A549 (cell line): ENCODE measurements around the gene ACP5. TPM values are rescaled to one million over a fixed set of nuclear protein-coding genes. Genes with fewer than 3 reads are reported as not detected.

Experiments used
- ATAC-seq, 2 experiments: fragments of 200-7000 bp in 1 of 2; fragments of >200 bp in 1 of 2; cut with Nextera tagmentation in 1 of 2; cut with Tn5 transposase in 1 of 2; 3 replicates each; pipeline versions ENCODE4 v1.8.0 to v1.9.1; 2018 to 2020; ENCODE audit warnings: mild to moderate bottlenecking in 1 of 2, moderate library complexity in 1 of 2
- CTCF ChIA-PET: fragments of 300-600 bp; sonication (Branson Sonifier 250); formaldehyde crosslinking; extraction: SDS; loops from one replicate; lab custom pipeline; 2021; ENCODE audit warnings: antibody characterized with exemption, inconsistent platforms; lab: Yijun Ruan, JAX
- POLR2A ChIA-PET: fragments of 350-600 bp; formaldehyde crosslinking; extraction: SDS; loops from one replicate; lab custom pipeline; 2021; ENCODE audit warnings: antibody characterized with exemption, inconsistent platforms; lab: Yijun Ruan, JAX
- DNase-seq, 2 experiments: peaks; one replicate each; pipeline versions ENCODE4 v3.0.0 to v3.0.0-alpha.2; 2011 to 2016; ENCODE audit warnings: low read depth in 1 of 2, low spot score in 1 of 2
- FAIRE-seq: peaks from 2 replicates; lab custom pipeline; 2011; peaks lifted over from hg19 to GRCh38; lab: Jason Lieb, UNC
- H3K27ac ChIP-seq, 2 experiments: fragments of >200 bp; sonication (Bioruptor Twin); formaldehyde crosslinking; 3 replicates each; pipeline ENCODE4 v1.5.1; 2016 to 2017
- H3K4me1 ChIP-seq: fragments of >200 bp; sonication (Bioruptor Twin); formaldehyde crosslinking; 3 replicates; pipeline ENCODE4 v1.6.1; 2016
- H3K4me2 ChIP-seq: fragments of >200 bp; sonication (Bioruptor Twin); formaldehyde crosslinking; 3 replicates; pipeline ENCODE4 v1.6.1; 2016
- H3K4me3 ChIP-seq: fragments of >200 bp; sonication (Bioruptor Twin); formaldehyde crosslinking; 3 replicates; pipeline ENCODE4 v1.5.1; 2016
- H3K9me3 ChIP-seq: fragments of >200 bp; sonication (Bioruptor Twin); formaldehyde crosslinking; 3 replicates; pipeline ENCODE4 v1.6.1; 2016
- BHLHE40 ChIP-seq: IDR thresholded peaks from 2 replicates; pipeline ENCODE4 v1.6.1; 2012; ENCODE audit warnings: low read depth, low read length, inconsistent platforms
- CEBPB ChIP-seq, 2 experiments: fragments of >200 bp in 1 of 2; sonication (Bioruptor Twin) in 1 of 2; formaldehyde crosslinking in 1 of 2; IDR thresholded peaks; 2 replicates each; pipeline ENCODE4 v1.6.1; 2012 to 2016
- EHF ChIP-seq: fragments of 250-450 bp; sonication (Bioruptor Pico); IDR thresholded peaks from 2 replicates; pipeline ENCODE4 v1.5.0; 2020; ENCODE audit warnings: mild to moderate bottlenecking
- EHMT2 ChIP-seq: fragments of 200-600 bp; sonication (generic); IDR thresholded peaks from 2 replicates; pipeline ENCODE4 v1.6.1; 2016; ENCODE audit warnings: antibody characterized with exemption, low read depth, mild to moderate bottlenecking, moderate library complexity
- EP300 ChIP-seq, 2 experiments: fragments of >200 bp; sonication (Bioruptor Twin); formaldehyde crosslinking; IDR thresholded peaks; 2 replicates in 1 of 2; 3 replicates in 1 of 2; pipeline ENCODE4 v1.6.1; 2016 to 2017
- FOSB ChIP-seq: fragments of 250-450 bp; sonication (Bioruptor Pico); IDR thresholded peaks from 2 replicates; pipeline ENCODE4 v1.5.0; 2020; ENCODE audit warnings: mild to moderate bottlenecking, moderate library complexity
- HDAC2 ChIP-seq: fragments of 200-600 bp; sonication (generic); IDR thresholded peaks from 2 replicates; pipeline ENCODE4 v1.6.1; 2016
- HEYL ChIP-seq: fragments of 250-450 bp; sonication (Bioruptor Pico); IDR thresholded peaks from 2 replicates; pipeline ENCODE4 v1.8.0; 2021; ENCODE audit warnings: mild to moderate bottlenecking, moderate library complexity
- HOXA7 ChIP-seq: fragments of 250-450 bp; sonication (Bioruptor Pico); IDR thresholded peaks from 2 replicates; pipeline ENCODE4 v1.5.0; 2020; ENCODE audit warnings: mild to moderate bottlenecking, moderate library complexity
- JUN ChIP-seq, 2 experiments: fragments of >200 bp; sonication (Bioruptor Twin); formaldehyde crosslinking; IDR thresholded peaks; 2 replicates in 1 of 2; 3 replicates in 1 of 2; pipeline ENCODE4 v1.6.1; 2016 to 2017
- JUNB ChIP-seq: fragments of >200 bp; sonication (Bioruptor Twin); formaldehyde crosslinking; IDR thresholded peaks from 2 replicates; pipeline ENCODE4 v1.6.1; 2016
- KDM5A ChIP-seq: fragments of 200-600 bp; sonication (generic); IDR thresholded peaks from 2 replicates; pipeline ENCODE4 v1.6.1; 2016; ENCODE audit warnings: antibody characterized with exemption, mild to moderate bottlenecking
- MYC ChIP-seq: IDR thresholded peaks from 2 replicates; pipeline ENCODE4 v1.6.1; 2012; ENCODE audit warnings: mild to moderate bottlenecking, inconsistent platforms, low read length, improper control_type of control experiment, borderline replicate concordance
- NPAS2 ChIP-seq: fragments of 250-450 bp; sonication (Bioruptor Pico); IDR thresholded peaks from 2 replicates; pipeline ENCODE4 v1.8.0; 2022; ENCODE audit warnings: mild to moderate bottlenecking, moderate library complexity, borderline replicate concordance
- PHF8 ChIP-seq: fragments of 200-600 bp; sonication (generic); IDR thresholded peaks from 2 replicates; pipeline ENCODE4 v1.6.1; 2016; ENCODE audit warnings: low read depth, mild to moderate bottlenecking, antibody characterized with exemption, moderate library complexity, borderline replicate concordance
- POLR2AphosphoS2 ChIP-seq: conservative IDR thresholded peaks from 2 replicates; pipeline ENCODE4 v1.6.1; 2012; ENCODE audit warnings: low read length, improper control_type of control experiment, inconsistent platforms
- RAD21 ChIP-seq, 2 experiments: fragments of >200 bp in 1 of 2; sonication (Bioruptor Twin) in 1 of 2; formaldehyde crosslinking in 1 of 2; IDR thresholded peaks in 1 of 2; conservative IDR thresholded peaks in 1 of 2; 2 replicates in 1 of 2; 3 replicates in 1 of 2; pipeline ENCODE4 v1.6.1; 2012 to 2018; ENCODE audit warnings: inconsistent platforms in 1 of 2
- SREBF2 ChIP-seq: fragments of 450-650 bp; IDR thresholded peaks from 2 replicates; pipeline ENCODE4 v1.6.1; 2014; ENCODE audit warnings: mild to moderate bottlenecking, moderate library complexity
- TFCP2L1 ChIP-seq: fragments of 250-450 bp; sonication (Bioruptor Pico); IDR thresholded peaks from 2 replicates; pipeline ENCODE4 v1.5.0; 2021; ENCODE audit warnings: mild to moderate bottlenecking
- ZC3H11A ChIP-seq: fragments of 450-650 bp; IDR thresholded peaks from 2 replicates; pipeline ENCODE4 v1.6.1; 2014; ENCODE audit warnings: antibody characterized with exemption, mild to moderate bottlenecking
- WGBS: methylation state at CpG from one replicate; pipeline ENCODE4 v1.1.6; 2017; ENCODE audit errors: missing lambda C conversion rate; 5-methylcytosine and 5-hydroxymethylcytosine counted together
- polyA plus RNA-seq, 4 experiments: library from polyadenylated mRNA; depleted of rRNA in 3 of 4; stranded (reverse); fragments of >200 nt; fragmentation: RNase III in 1 of 4; extraction: RNeasy Plus Mini Kit Qiagen cat#74134 plus additional on column Dnase treatment in 1 of 4; gene quantifications; 2 replicates in 3 of 4; 3 replicates in 1 of 4; pipeline ENCODE4 v1.2.3, GENCODE V29; 2011 to 2017
- TF ChIP-seq, protein P1 (sequence below): fragments of 250-450 bp; sonication (Bioruptor Pico); IDR thresholded peaks from 2 replicates; pipeline ENCODE4 v1.5.0; 2020; ENCODE audit warnings: low read depth, mild to moderate bottlenecking, moderate library complexity
- TF ChIP-seq, protein P2 (sequence below): fragments of 200-600 bp; sonication (generic); IDR thresholded peaks from 2 replicates; pipeline ENCODE4 v1.6.1; 2016; ENCODE audit warnings: antibody characterized with exemption, mild to moderate bottlenecking, moderate library complexity
- TF ChIP-seq, protein P3 (sequence below): fragments of 250-450 bp; sonication (Bioruptor Pico); IDR thresholded peaks from 2 replicates; pipeline ENCODE4 v1.5.0; 2021; ENCODE audit warnings: mild to moderate bottlenecking, moderate library complexity, borderline replicate concordance
- TF ChIP-seq, protein P4 (sequence below): fragments of >200 bp; sonication (Bioruptor Twin); formaldehyde crosslinking; IDR thresholded peaks from 3 replicates; pipeline ENCODE4 v1.6.1; 2016
- TF ChIP-seq, protein P5 (sequence below): IDR thresholded peaks from 2 replicates; pipeline ENCODE4 v1.6.1; 2012
- TF ChIP-seq, protein P6 (sequence below): fragments of 150-350 bp; IDR thresholded peaks from 2 replicates; pipeline ENCODE4 v1.6.1; 2014; ENCODE audit warnings: low read depth, mild to moderate bottlenecking, low read length

The ACP5 gene
- polyA plus RNA-seq, 2 of the 4 experiments (the other 2 are of a cell fraction) = 0.05 TPM; not detected in 1

DNA sequence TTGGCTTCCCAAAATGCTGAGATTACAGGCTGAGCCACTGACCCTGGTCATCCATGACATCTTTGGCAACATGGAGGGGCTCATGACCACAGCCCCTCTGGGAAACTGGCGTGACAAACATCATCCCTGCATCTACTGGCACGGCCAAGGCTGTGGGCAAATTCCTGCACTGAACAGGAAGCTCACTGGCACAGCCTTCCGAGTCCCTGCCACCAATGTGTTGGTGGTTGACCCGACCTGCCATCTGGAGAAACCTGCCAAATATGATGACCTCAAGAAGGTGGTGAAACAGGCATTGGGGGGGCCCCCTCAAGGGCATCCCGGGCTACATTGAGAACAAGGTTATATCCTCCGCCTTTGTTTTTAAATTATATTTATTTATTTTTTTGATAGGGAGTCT lies 8.9 kb upstream of the ACP5 start:
- no peak for ATAC-seq
- no peak overlapping the region for H3K4me3 ChIP-seq
- H3K4me1 ChIP-seq = 0 out of 3 replicates have a peak, but pooled peaks cover 4% of the 10 kb centered on the region
- TF ChIP-seq CEBPB (IDR thresholded peaks at IDR 0.05) (no peak), JUNB (no peak), RAD21 (conservative IDR thresholded peaks at IDR 0.05 in 1 of 2, IDR thresholded peaks at IDR 0.05 in 1 of 2) (no peak), TFCP2L1 (CRISPR knock-in tag) (no peak), PHF8 (no peak), POLR2AphosphoS2 (no peak)
- TF ChIP-seq, protein P1, sequence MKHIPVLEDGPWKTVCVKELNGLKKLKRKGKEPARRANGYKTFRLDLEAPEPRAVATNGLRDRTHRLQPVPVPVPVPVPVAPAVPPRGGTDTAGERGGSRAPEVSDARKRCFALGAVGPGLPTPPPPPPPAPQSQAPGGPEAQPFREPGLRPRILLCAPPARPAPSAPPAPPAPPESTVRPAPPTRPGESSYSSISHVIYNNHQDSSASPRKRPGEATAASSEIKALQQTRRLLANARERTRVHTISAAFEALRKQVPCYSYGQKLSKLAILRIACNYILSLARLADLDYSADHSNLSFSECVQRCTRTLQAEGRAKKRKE (CRISPR knock-in tag) = no peak
- CTCF ChIA-PET = interaction anchor here (0.5 to 1.5 kb wide), 5 partner anchors 11 to 367 kb away, joined by 3 to 5 read pairs (median 4); no protein-coding TSS in a partner anchor
- POLR2A ChIA-PET = no interaction called here
- 51% methylated on average over 6 of the region's 6 CpGs for WGBS
- H3K27ac ChIP-seq = no peak overlapping the region
- H3K4me2 ChIP-seq = no peak overlapping the region
- no peak for FAIRE-seq
- DNase-seq = no peak
- H3K9me3 ChIP-seq = no peaks in the 10 kb centered on the region

DNA sequence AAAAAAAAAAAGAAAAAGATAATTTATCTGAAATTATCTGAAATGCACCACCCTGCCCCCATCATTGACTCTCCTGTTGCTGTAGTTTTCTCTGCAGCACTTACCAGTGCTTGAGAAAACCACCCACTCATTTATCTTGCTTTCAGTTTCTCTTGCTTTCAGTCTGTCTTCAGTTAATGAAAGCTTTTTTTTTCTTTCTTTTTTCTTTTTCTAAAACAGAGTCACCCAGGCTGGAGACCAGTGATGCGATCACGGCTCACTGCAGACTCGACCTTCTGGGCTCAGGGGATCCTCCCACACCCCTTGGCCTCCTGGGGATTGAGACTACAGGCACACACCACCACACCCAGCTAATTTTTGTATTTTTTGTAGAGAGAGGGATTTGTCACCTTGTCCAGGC lies 4.3 kb upstream of the ACP5 start:
- Histone ChIP-seq H3K27ac (no peak overlapping the region), H3K4me2 (no peak overlapping the region), H3K4me1 (no peaks in the 10 kb centered on the region), H3K4me3 (no peak overlapping the region), H3K9me3 (no peaks in the 10 kb centered on the region)
- TF ChIP-seq, protein P2, sequence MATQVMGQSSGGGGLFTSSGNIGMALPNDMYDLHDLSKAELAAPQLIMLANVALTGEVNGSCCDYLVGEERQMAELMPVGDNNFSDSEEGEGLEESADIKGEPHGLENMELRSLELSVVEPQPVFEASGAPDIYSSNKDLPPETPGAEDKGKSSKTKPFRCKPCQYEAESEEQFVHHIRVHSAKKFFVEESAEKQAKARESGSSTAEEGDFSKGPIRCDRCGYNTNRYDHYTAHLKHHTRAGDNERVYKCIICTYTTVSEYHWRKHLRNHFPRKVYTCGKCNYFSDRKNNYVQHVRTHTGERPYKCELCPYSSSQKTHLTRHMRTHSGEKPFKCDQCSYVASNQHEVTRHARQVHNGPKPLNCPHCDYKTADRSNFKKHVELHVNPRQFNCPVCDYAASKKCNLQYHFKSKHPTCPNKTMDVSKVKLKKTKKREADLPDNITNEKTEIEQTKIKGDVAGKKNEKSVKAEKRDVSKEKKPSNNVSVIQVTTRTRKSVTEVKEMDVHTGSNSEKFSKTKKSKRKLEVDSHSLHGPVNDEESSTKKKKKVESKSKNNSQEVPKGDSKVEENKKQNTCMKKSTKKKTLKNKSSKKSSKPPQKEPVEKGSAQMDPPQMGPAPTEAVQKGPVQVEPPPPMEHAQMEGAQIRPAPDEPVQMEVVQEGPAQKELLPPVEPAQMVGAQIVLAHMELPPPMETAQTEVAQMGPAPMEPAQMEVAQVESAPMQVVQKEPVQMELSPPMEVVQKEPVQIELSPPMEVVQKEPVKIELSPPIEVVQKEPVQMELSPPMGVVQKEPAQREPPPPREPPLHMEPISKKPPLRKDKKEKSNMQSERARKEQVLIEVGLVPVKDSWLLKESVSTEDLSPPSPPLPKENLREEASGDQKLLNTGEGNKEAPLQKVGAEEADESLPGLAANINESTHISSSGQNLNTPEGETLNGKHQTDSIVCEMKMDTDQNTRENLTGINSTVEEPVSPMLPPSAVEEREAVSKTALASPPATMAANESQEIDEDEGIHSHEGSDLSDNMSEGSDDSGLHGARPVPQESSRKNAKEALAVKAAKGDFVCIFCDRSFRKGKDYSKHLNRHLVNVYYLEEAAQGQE = no peak
- TF ChIP-seq, protein P3, sequence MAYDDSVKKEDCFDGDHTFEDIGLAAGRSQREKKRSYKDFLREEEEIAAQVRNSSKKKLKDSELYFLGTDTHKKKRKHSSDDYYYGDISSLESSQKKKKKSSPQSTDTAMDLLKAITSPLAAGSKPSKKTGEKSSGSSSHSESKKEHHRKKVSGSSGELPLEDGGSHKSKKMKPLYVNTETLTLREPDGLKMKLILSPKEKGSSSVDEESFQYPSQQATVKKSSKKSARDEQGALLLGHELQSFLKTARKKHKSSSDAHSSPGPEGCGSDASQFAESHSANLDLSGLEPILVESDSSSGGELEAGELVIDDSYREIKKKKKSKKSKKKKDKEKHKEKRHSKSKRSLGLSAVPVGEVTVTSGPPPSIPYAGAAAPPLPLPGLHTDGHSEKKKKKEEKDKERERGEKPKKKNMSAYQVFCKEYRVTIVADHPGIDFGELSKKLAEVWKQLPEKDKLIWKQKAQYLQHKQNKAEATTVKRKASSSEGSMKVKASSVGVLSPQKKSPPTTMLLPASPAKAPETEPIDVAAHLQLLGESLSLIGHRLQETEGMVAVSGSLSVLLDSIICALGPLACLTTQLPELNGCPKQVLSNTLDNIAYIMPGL = no peak
- no peak for TF ChIP-seq EP300 (IDR thresholded peaks at IDR 0.05)
- TF ChIP-seq, protein P4, sequence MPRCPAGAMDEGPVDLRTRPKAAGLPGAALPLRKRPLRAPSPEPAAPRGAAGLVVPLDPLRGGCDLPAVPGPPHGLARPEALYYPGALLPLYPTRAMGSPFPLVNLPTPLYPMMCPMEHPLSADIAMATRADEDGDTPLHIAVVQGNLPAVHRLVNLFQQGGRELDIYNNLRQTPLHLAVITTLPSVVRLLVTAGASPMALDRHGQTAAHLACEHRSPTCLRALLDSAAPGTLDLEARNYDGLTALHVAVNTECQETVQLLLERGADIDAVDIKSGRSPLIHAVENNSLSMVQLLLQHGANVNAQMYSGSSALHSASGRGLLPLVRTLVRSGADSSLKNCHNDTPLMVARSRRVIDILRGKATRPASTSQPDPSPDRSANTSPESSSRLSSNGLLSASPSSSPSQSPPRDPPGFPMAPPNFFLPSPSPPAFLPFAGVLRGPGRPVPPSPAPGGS = no peak
- ATAC-seq (no peak), DNase-seq (no peak), FAIRE-seq (no peak)
- ChIA-PET CTCF (interaction anchor here (1.7 kb wide), 1 partner anchor 99 kb away, joined by 6 read pairs; no protein-coding TSS in a partner anchor), POLR2A (no interaction called here)
- 48% methylated on average over 3 of the region's 3 CpGs for WGBS

DNA sequence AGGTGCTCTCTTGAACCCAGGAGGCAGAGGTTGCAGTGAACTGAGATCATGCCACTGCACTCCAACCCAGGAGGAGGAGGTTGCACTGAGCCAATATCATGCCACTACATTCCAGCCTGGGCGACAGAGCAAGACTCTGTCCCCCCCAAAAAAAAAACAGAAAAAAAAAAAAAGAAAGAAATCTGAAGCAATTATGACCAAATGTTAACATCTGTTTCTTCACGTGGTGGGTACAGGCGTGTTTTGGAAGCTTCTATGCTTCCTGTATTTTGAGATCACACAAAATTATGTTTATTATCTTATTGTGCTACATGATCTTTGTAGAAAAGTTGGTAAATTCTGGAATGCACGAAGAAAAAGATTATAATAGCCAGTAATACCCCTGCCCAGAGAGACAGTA lies 2.7 kb upstream of the ACP5 start:
- no peaks in the 10 kb centered on the region for H3K9me3 ChIP-seq
- no peak for ATAC-seq
- FAIRE-seq = no peak
- TF ChIP-seq JUN (IDR thresholded peaks at IDR 0.05) = no peak
- no peak for TF ChIP-seq NPAS2 (CRISPR knock-in tag)
- TF ChIP-seq JUNB = no peak
- TF ChIP-seq RAD21 (conservative IDR thresholded peaks at IDR 0.05 in 1 of 2, IDR thresholded peaks at IDR 0.05 in 1 of 2) = no peak
- TF ChIP-seq EHMT2 = no peak
- TF ChIP-seq KDM5A = no peak
- TF ChIP-seq, protein P5, sequence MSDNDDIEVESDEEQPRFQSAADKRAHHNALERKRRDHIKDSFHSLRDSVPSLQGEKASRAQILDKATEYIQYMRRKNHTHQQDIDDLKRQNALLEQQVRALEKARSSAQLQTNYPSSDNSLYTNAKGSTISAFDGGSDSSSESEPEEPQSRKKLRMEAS = no peak
- no peak for TF ChIP-seq ZC3H11A
- TF ChIP-seq, protein P6, sequence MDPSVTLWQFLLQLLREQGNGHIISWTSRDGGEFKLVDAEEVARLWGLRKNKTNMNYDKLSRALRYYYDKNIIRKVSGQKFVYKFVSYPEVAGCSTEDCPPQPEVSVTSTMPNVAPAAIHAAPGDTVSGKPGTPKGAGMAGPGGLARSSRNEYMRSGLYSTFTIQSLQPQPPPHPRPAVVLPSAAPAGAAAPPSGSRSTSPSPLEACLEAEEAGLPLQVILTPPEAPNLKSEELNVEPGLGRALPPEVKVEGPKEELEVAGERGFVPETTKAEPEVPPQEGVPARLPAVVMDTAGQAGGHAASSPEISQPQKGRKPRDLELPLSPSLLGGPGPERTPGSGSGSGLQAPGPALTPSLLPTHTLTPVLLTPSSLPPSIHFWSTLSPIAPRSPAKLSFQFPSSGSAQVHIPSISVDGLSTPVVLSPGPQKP = no peak
- no peak for TF ChIP-seq HEYL (CRISPR knock-in tag)
- no peak for TF ChIP-seq MYC
- TF ChIP-seq BHLHE40 = no peak
- TF ChIP-seq HOXA7 (CRISPR knock-in tag) = no peak
- no peak for TF ChIP-seq FOSB (CRISPR knock-in tag)
- no peak for TF ChIP-seq HDAC2
- no peak for TF ChIP-seq EHF (CRISPR knock-in tag)
- TF ChIP-seq SREBF2 = no peak
- CTCF ChIA-PET = interaction anchor here (0.6 to 1.7 kb wide), 2 partner anchors 97 to 638 kb away, joined by 3 to 6 read pairs; no protein-coding TSS in a partner anchor
- DNase-seq = no peak
- POLR2A ChIA-PET = interaction anchor here (0.7 kb wide), 1 partner anchor 21 kb away, joined by 3 read pairs; the partner anchor contains the start of gene ELOF1
- no peak overlapping the region for H3K27ac ChIP-seq
- H3K4me1 ChIP-seq = no peaks in the 10 kb centered on the region
- H3K4me3 ChIP-seq = no peak overlapping the region
- WGBS = 75% methylated on average over 4 of the region's 4 CpGs
- H3K4me2 ChIP-seq = no peak overlapping the region
